GM11168 (cell line): ENCODE results near the gene HHEX.
"Not testable (repeated sequence)": the region's sequence is repeated elsewhere in the genome, so short reads cannot be mapped to it uniquely, and the experiment has no call there.

Source experiments
- in situ Hi-C: fragments of 300-500 bp; cut with MboI; formaldehyde crosslinking; loops from one replicate; pipeline ENCODE4 v1.12.0; 2022; ENCODE audit warnings: low sequenced_read_pairs; ENCODE audit not compliant: unreplicated experiment

Gene HHEX

DNA sequence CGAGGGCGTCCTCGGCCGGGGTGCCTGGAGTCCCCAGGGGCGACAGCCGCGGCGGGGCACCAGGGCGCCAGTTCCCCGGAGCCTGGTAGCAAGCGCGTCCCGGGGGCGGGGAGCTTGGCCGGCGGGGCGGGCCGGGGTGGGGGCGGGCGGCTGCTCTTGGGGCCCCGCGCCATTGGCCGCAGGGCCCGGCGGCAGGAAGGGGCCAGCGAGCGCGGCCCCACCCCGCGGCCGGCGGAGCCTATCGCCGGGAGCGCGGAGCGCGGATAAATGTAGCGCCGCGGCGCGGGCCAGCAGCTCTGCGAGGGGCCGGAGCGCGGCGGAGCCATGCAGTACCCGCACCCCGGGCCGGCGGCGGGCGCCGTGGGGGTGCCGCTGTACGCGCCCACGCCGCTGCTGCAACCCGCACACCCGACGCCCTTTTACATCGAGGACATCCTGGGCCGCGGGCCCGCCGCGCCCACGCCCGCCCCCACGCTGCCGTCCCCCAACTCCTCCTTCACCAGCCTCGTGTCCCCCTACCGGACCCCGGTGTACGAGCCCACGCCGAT lies at the start of gene HHEX:
Gene HHEX, plus strand, starts transcription at position 293 of the 548 bp plus-strand sequence. Its CDS starts 32 bp downstream, at position 325.
- in situ Hi-C loops = no loop called here

DNA sequence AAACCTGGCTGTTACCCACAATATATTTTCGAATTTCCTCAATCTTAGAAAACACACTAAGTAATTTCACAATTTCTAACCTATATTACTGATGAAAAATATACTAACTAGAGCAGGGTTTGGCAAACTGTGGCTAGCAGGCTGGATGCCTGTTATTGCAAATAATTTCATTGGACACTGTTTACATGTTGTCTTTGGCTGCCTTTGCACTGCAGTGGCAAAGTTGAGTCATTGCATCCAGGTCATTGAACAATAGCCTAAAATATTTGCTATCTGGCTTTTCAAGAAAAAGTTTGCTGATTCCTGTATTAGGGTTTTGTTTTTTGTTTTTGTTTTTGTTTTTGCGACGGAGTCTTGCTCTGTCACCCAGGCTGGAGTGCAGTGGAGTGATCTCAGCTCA lies 49.6 kb upstream of the HHEX start:
- in situ Hi-C loops = no loop called here

DNA sequence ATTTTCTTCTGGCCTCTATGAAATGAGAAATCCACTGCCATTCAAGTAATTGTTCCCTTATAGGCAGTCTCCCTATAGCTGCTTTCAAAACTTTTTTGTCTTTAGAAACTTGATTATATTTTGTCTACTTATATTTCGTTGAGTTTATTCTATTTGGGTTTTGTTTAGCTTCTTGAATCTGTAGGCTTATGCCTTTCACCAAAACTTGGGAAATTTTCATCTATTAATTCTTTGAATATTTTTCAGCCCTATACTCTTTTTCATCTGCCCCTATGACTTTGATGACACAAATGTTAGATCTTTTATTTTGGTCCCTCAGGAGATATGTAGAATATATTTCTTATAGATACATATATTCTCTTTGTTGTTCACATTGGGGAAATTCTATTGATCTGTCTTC lies 48.3 kb upstream of the HHEX start:
- in situ Hi-C loops = no loop called here

DNA sequence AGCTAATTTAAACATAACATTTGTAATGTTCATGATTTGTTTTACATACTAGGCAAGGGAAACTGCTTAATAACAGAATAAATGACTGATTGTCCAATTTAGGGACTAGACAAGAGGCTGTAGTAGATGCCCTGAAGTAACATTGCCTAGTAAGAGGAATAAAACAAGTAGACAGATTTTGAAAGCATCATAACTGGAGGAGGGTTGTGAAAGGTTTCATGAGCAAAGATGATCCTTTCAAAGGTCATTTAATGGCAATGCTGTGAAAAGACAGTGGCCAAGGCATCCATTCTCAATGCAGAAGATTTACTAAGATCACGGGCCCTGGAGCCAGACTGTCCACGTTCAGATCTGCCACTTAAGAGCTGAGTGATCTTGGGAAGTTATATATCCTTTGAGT lies 44.8 kb upstream of the HHEX start:
- in situ Hi-C loops = no loop called here

DNA sequence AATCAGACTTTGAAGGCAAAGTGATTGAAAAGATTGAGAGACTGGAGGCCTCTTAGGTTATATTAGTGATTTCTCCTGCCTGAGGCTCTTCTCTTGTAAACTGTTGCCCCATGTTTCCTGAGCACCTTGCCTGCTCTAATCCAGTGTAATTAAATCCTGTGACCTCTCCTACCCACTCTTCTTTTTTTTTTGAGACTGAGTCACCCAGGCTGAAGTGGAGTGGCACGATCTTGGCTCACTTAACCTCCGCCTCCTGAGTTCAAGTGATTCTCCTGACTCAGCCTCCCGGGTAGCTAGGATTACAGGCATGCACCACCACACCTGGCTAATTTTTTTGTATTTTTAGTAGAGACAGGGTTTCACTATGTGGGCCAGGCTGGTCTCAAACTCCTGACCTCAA lies 38.9 kb upstream of the HHEX start:
- in situ Hi-C loops = not testable (repeated sequence)

DNA sequence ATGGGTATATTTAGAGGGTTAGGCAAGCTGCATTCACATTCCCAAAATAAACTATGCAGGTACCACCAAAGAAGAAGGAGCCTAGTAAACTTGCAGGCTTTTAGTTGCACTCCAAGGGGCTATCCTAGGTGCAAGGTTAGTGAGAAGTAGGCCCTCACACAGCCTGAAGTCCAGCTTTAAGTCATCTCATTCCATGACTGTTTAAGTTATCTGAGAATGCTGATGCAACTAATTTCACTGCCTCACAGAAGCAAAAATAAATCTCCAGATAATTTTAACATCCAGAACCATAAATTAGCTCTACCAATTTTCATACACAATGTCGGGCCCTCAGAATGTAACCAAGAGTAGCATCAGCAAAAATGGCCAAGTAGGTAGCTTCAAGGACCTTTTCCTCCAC lies 34.3 kb upstream of the HHEX start:
- in situ Hi-C loops = no loop called here

DNA sequence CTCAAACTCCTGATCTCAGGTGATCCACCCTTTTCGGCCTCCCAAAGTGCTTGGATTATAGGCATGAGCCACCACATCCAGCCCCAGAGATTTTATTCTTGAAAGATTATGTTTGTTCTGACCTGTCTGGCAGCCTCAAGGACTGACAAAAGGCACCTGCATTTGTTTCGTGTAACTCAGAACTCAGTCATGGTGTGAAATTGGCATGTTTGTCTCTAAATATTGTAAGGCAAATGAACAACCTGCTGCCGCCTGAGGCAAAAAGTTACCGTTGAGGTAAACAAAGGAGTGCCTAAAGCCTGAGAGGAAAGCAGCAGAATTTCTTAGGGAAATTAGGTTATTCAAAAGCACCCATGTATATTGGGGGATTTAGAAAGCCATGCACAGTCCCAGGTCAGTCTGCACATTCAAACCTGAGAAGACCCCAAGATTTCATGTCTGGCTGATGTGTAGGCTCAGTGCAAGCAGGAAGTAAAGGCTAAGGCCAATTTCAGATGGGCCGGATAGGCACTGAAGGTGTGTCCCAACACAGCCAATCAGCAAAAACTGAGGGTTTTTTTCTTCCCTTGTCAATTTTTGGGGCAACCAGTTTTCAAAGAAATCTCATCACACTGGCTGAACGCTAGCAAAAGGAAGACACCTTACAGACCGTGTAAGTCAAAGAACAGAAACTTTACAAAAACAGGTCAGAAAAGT lies 33.3 kb upstream of the HHEX start:
- in situ Hi-C loops = no loop called here

DNA sequence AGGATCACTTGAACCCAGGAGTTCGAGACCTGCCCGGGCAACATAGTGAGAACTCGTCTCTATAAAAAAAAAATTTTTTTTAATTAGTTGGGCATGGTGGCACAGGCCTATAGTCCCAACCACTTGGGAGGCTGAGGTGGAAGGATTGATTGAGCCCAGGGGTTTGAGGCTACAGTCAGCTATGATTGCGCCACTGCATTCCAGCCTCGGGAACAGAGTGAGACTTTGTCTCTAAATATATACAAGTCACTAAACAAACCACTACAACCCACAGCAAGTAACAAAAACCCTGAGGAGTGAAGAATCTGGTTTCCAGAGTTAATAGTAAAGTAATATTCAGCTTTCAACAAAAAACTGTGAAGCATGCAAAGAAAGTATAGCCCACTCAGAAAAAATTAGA lies 32.7 kb upstream of the HHEX start:
- in situ Hi-C loops = no loop called here

DNA sequence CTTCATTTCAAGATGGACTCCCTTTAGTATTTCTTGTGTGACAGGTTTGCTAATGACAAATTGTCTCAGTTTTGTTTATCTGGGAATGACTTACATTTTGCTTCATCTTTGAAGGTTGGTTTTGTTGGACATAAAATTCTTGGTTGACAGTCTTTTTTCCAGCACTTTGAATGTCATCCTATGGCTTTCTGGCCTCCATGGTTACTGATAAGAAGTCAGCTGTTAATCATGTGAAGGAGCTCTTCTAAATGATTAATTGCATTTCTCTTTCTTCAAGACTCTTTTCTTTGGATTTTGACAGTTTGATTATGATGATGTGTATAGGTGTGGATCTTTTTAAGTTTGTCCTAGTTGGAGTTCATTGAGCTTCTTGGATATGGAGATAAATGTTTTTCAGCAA lies 26.9 kb upstream of the HHEX start:
- in situ Hi-C loops = no loop called here

DNA sequence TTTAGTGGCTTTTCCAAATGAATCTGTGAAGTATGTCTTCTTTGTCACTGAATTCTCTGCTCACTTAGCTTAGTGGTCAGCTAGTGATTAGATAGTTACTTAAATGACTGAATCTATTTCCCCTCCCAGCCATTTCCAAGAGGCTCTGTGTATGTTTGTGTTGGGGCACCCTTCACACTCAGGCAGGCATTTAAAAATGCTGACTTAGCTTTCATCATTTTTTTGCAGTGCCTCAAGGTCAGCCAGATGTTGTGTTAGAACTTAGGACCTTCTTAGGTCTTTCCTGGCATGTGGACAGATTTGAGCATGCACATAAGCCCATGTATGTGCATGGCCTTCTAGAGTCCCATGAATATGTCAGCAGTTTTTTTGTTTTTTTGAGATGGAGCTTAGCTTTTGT lies 25.4 kb upstream of the HHEX start:
- in situ Hi-C loops = no loop called here

DNA sequence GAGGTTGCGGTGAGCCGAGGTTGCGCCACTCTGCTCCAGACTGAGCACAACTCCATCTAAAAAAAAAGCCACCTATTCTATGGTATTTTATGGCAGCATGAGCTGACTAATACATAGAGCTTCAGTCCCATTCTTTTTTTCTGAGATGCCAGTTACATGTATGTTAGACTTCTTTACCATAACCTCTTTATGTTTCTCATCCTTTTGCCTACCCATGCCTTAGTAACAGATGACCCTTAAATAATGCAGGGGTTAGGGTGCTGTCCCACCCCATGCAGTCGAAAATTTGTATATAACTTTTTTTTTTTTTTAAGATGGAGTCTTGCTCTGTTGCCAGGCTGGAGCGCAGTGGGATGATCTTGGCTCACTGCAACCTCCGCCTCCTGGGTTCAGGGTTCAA lies 22.7 kb upstream of the HHEX start:
- in situ Hi-C loops = no loop called here

DNA sequence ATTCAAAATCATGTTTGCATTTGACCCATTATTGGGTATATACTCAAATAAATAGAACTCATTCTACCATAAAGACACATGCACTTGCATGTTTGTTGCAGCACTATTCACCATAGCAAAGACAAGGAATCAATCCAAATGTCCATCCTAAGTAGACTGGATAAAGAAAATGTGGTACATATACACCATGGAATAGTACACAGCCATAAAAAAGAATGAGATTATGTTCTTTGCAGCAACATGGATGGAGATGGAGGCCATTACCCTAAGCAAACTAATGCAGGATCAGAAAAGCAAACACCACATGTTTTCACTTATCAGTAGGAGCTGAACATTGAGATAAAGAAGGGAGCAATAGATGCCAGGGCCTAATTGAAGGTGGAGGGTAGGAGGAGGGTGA lies 12.0 kb upstream of the HHEX start:
- in situ Hi-C loops = no loop called here

DNA sequence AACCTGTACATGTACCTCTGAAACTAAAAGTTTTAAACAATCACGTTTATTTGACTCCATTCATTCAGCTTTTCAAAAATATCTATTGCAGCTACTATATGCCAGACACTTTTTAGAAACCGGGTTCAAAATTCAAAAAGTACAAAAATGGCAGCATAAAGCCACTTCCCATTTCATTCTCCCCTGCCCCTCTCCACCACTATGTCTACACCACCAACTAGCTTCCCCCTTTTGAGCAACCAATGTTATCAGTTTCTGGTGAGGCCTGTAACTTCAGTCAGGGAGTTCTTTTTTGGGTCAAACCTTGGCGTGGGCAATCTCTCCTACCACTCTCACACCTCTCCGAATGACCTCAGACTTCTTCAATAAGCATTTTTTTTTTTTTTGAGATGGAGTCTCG lies 11.5 kb upstream of the HHEX start:
- in situ Hi-C loops = no loop called here

DNA sequence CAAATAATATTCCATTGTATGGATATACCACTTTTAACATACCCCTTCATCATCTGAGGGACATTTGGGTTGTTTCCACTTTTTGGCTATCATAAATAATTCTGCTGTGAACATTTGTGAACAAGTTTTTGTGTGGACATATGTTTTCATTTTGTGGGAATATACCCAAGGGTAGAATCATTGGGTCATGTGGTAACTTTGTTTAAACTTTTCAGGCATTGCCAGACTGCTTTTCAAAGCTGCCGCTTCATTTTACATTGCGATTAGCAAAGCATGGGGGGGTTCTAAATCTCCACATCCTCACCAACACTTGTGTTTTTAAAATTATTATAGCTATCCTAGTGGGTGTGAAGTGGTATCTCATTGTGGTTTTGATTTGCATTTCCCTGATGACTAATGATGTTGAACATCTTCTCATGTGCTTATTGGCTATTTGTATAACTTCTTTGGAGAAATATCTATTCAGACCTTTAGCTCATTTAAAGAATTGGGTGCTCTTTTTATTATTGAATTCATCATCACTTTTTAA lies 8.4 kb upstream of the HHEX start:
- in situ Hi-C loops = no loop called here

DNA sequence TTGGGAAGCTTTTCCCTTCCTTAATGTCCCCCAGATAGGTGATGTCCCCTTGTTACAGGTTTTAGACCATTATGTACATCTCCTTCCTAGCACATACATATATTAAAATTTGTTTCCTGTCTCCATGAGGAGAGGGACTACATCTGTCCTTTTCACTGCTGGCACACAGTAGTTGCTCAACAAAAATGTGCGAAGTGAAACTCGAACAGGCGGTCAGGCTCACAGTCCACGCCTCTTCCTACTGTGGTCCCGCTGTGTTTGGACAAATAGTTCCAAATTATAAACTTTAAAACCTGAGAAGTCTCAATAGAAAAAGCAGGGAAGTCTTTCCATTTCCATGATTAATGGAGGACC lies 1.2 kb upstream of the HHEX start:
- in situ Hi-C loops = no loop called here

DNA sequence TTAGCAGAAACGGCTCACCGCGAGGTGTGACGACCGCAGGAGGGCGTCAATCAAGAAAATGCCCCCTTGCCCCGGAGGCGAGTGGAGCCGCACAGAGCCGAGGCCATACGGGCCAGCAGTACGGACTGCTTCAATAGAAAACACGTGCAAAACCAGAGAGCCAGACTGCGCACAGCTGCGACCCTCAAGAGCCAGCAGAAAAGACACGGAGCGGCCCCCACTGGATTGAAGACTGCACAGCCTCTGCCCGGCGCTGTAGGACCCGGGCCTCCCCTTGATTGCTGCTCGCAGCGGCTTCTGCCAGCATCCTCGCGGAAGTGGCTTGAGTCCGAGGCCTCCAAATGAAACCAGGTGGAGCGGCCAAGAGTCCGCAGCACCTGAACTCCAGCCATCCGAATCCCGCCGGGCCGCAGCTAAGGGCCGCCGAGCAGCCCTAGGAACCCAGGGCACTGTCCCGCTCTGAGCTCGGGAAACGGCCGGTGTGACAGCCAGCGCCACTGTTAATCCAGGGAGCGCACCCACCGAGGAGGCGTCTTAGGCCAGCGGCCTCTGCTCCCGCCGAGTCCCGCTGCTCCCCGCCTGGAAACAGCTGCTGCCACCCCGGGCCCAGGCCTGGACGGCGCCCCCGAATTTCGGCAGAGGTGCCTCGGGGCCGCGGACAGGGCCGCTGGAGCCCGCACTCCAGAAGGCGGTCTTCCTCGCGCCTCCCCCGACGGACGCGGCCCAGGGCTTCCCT lies 660 bp upstream of the HHEX start:
- in situ Hi-C loops = no loop called here

DNA sequence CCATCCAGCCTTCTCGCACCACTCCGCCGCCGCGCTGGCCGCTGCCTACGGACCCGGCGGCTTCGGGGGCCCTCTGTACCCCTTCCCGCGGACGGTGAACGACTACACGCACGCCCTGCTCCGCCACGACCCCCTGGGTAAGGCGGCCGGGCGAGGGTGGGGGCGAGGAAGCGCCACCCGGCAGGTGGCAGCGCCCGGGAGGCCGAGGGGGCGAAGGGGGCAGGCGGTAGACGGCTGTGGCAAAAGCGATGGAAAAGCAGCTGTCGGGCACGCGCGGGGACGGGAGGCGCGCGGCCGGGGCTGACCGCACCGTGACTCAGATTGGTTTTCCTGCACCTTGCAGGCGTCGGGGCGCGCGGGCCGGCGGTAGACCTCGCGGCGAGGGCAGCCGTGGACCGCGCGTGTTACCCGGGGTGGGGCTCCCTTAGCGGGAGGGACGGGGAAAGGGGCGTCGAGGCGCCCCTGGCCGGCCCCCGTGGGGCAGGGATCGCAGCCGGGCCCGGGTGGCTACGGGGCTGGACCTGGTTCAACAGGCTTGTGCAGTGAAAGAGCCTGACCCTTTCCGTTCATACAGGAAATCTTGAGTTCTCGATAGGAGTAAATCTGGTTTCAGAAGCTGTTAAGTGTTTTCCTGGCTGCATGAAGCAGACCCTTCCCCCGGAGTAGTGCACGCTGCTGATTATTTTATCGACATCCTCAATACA lies 608 bp downstream of the HHEX start:
- in situ Hi-C loops = no loop called here

DNA sequence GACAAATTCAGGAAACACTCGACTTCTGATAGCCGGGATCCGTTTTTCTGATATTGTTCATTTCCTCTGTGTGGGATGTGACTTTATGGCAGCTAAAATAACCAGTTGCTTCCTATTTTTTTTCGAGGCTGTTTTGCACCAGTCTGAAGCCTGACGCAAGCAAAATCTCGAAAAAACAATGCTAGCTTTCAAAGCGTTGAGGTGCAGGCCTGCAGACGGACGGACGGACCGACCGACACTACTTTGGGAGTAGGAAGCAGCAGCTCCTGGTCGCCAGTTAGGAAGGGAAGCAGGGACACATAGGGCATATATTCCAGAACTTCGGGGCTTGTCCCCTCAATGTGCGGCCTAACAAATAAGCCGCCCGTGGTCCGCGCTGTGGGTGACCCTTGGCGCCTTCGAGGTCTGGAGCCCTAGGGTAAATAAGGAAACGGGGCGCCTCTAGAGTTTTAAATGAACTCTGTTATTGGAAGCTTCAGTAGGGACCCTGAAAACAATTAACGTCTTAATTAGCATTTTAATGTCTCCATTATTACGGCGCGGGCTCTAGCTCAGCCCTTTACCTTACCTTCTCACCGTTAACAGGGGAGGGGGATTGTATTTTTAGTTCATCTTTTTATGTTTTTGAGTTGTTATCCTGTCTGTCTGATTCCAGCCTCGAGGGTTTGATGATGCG lies 1.3 kb downstream of the HHEX start:
- in situ Hi-C loops = no loop called here

DNA sequence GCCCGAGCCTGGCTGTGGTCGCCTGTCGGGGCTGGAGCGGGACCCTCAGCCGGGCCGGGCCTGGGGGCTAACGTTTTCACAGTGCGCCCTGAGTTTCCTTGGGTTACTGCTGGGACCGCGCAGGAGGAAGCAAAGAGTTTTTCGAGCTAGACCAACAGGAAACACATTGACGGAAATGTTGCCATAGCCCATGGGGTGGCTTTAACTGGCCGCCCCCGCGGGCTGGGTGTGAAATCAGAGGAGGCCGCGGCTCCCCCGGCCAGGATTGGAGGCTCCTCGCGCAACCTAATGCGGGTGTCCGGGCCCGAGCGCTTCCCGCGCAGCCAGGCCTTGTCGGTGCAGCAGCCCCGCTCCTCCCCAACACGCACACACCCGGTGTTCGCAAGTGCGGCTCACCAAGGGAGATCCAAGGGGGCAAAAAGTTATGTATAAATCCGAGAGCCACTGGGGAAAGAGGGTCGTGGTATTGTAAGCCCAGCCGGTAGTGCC lies 1.9 kb downstream of the HHEX start:
- in situ Hi-C loops = no loop called here

DNA sequence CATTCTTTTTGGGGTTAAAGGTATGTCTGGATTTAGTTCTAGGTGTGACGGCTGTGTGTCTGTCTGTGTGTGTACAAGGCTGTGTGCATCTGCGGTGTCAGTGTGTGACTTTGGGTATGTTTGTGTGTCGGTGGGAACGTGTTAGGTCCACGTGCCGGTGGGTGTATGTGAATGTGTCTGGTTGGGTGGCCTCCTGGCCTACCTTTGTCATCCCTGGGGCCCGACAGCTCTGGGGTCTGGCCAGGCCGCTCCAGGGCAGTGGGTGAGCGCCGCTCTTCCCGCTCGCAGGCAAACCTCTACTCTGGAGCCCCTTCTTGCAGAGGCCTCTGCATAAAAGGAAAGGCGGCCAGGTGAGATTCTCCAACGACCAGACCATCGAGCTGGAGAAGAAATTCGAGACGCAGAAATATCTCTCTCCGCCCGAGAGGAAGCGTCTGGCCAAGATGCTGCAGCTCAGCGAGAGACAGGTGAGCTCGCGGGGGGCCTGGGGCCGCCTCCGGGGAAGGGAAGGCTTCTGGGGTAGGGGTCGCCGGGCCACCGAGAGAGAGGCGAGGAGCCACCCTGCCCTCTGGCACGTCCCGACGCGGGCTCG lies 2.4 kb downstream of the HHEX start:
- in situ Hi-C loops = no loop called here
